Right atrium auricular region (tissue), 2 donors: ENCODE data around the gene RAB38. TPM values are rescaled to one million over a fixed set of nuclear protein-coding genes. Genes with fewer than 3 reads are reported as not detected.

Source experiments
- DNase-seq: peaks from one replicate; pipeline ENCODE4 v3.0.0-alpha.2; 2019; ENCODE audit warnings: low spot score
- H3K27ac ChIP-seq, 2 donors: fragments of 200-600 bp; sonication (generic); 1 replicate in 1 of 2; 2 replicates in 1 of 2; pipeline ENCODE4 v1.5.1; 2016 to 2019
- H3K27me3 ChIP-seq, 2 donors: fragments of 200-600 bp; sonication (generic); one replicate each; pipeline versions ENCODE4 v1.5.1 to v1.6.0; 2017 to 2019
- H3K36me3 ChIP-seq: fragments of 200-600 bp; sonication (generic); one replicate; pipeline ENCODE4 v1.5.1; 2016
- H3K4me1 ChIP-seq, 2 donors: fragments of 200-600 bp; sonication (generic); one replicate each; pipeline versions ENCODE4 v1.5.1 to v1.6.0; 2017 to 2019
- H3K4me3 ChIP-seq, 2 donors: fragments of 200-600 bp; sonication (generic); 1 replicate in 1 of 2; 2 replicates in 1 of 2; pipeline ENCODE4 v1.5.1; 2017 to 2019; ENCODE audit warnings: mild to moderate bottlenecking in 1 of 2, moderate library complexity in 1 of 2
- H3K9me3 ChIP-seq, 2 donors: fragments of 200-600 bp; sonication (generic); one replicate each; pipeline ENCODE4 v1.5.1; 2019
- CTCF ChIP-seq, 2 donors: fragments of 200-600 bp; sonication (generic); IDR thresholded peaks; one replicate each; pipeline ENCODE4 v1.5.1; 2019; ENCODE audit warnings: antibody characterized with exemption in 2 of 2
- total RNA-seq, 2 donors: library from RNA; depleted of rRNA; stranded (reverse); fragments of >200 nt; gene quantifications; one replicate each; pipeline ENCODE4 v1.1.0, GENCODE V29; 2016

Gene RAB38
- total RNA-seq, 2 donors from 2014 or later: 1.4 to 1.6 TPM

- Histone ChIP-seq H3K9me3 (no peaks in the 10 kb centered on the region), H3K36me3 (no peaks in the 10 kb centered on the region), H3K4me1 (peaks cover 0 to 9% of the 10 kb centered on the region in 2 donors), H3K27ac (no peak overlapping the region), H3K27me3 (no peaks in the 10 kb centered on the region), H3K4me3 (no peak overlapping the region)
- no peak for DNase-seq
- TF ChIP-seq CTCF (IDR thresholded peaks at IDR 0.05): no peak
Observed at GRCh38 chr11:88170673-88171072, 4.6 kb downstream of the RAB38 start.

GRCh38 chr11:88169881-88170280, 5.4 kb downstream of the RAB38 start:
- no peaks in the 10 kb centered on the region for H3K27me3 ChIP-seq
- peaks cover 0 to under 1% of the 10 kb centered on the region in 2 donors for H3K4me1 ChIP-seq
- no peak for DNase-seq
- no peak overlapping the region for H3K4me3 ChIP-seq
- no peak overlapping the region for H3K27ac ChIP-seq
- no peaks in the 10 kb centered on the region for H3K36me3 ChIP-seq
- H3K9me3 ChIP-seq: no peaks in the 10 kb centered on the region
- TF ChIP-seq CTCF (IDR thresholded peaks at IDR 0.05): no peak

- Histone ChIP-seq H3K9me3 (no peaks in the 10 kb centered on the region), H3K27me3 (no peaks in the 10 kb centered on the region), H3K4me1 (no peaks in the 10 kb centered on the region), H3K27ac (no peak overlapping the region), H3K36me3 (no peaks in the 10 kb centered on the region), H3K4me3 (no peak overlapping the region)
- no peak for DNase-seq
- no peak for TF ChIP-seq CTCF (IDR thresholded peaks at IDR 0.05)
Observed at GRCh38 chr11:88169471-88169870, 5.8 kb downstream of the RAB38 start.

- no peak overlapping the region for H3K4me3 ChIP-seq
- no peaks in the 10 kb centered on the region for H3K4me1 ChIP-seq
- no peaks in the 10 kb centered on the region for H3K36me3 ChIP-seq
- no peaks in the 10 kb centered on the region for H3K27me3 ChIP-seq
- H3K27ac ChIP-seq: no peak overlapping the region
- no peak for TF ChIP-seq CTCF (IDR thresholded peaks at IDR 0.05)
- H3K9me3 ChIP-seq: no peaks in the 10 kb centered on the region
- DNase-seq: no peak
Observed at GRCh38 chr11:88167853-88168252, 7.4 kb downstream of the RAB38 start.

GRCh38 chr11:88164806-88165585, 10.2 kb downstream of the RAB38 start:
- no peak for TF ChIP-seq CTCF (IDR thresholded peaks at IDR 0.05)
- peaks cover 0 to 9% of the 10 kb centered on the region in 2 donors for H3K9me3 ChIP-seq
- no peaks in the 10 kb centered on the region for H3K36me3 ChIP-seq
- no peaks in the 10 kb centered on the region for H3K4me1 ChIP-seq
- no peak overlapping the region for H3K27ac ChIP-seq
- DNase-seq: no peak
- no peaks in the 10 kb centered on the region for H3K27me3 ChIP-seq
- no peak overlapping the region for H3K4me3 ChIP-seq

GRCh38 chr11:88164320-88164719, 10.9 kb downstream of the RAB38 start:
- H3K9me3 ChIP-seq: peaks cover 0 to 14% of the 10 kb centered on the region in 2 donors
- no peaks in the 10 kb centered on the region for H3K27me3 ChIP-seq
- no peak for DNase-seq
- no peaks in the 10 kb centered on the region for H3K4me1 ChIP-seq
- no peak overlapping the region for H3K4me3 ChIP-seq
- H3K27ac ChIP-seq: no peak overlapping the region
- TF ChIP-seq CTCF (IDR thresholded peaks at IDR 0.05): no peak
- no peaks in the 10 kb centered on the region for H3K36me3 ChIP-seq
